Activated T-helper 2 cell treated with anti-CD3 and anti-CD28 coated beads, Interferon-gamma antibody, Interleukin-2, Interleukin-4, amounts not matched to agents 10 μg/mL and 5 μg/mL and 100 μg/mL, durations not matched to agents 14 hours and 24 hours and 36 hours (primary cell): Measurements from ENCODE around the gene CAVIN1. TPM values are rescaled to one million over a fixed set of nuclear protein-coding genes. Genes with fewer than 3 reads are reported as not detected.
"Not testable (repeated sequence)": the region's sequence is repeated elsewhere in the genome, so short reads cannot be mapped to it uniquely, and the experiment has no call there.

ENCODE experiments used
- DNase-seq: peaks from one replicate; pipeline ENCODE4 v3.0.0; 2021; ENCODE audit warnings: low spot score
- H3K27ac Mint-ChIP-seq: one replicate; pipeline ENCODE4 v1.8.0; 2021; ENCODE audit warnings: mixed read lengths
- H3K27me3 Mint-ChIP-seq: one replicate; pipeline ENCODE4 v1.8.0; 2021; ENCODE audit warnings: low read depth, mixed read lengths
- H3K36me3 Mint-ChIP-seq: one replicate; pipeline ENCODE4 v1.8.0; 2021; ENCODE audit warnings: low read depth, mixed read lengths
- H3K4me1 Mint-ChIP-seq: one replicate; pipeline ENCODE4 v1.8.0; 2021; ENCODE audit warnings: low read depth, mixed read lengths
- H3K4me3 Mint-ChIP-seq: one replicate; pipeline ENCODE4 v1.8.0; 2021; ENCODE audit warnings: low read depth, mild to moderate bottlenecking, moderate library complexity, mixed read lengths
- H3K9me3 Mint-ChIP-seq: one replicate; pipeline ENCODE4 v1.8.0; 2021; ENCODE audit warnings: mixed read lengths
- intact Hi-C: fragments of 100-400 bp; cut with micrococcal nuclease; formaldehyde crosslinking; loops from one replicate; pipeline ENCODE4 v1.15.1; 2023
- total RNA-seq: library from RNA; stranded (reverse); gene quantifications from 2 replicates; pipeline ENCODE4 v1.2.3, GENCODE V29; 2022

CAVIN1 gene
- total RNA-seq, 1 donor from 2014 or later: 3.8 TPM

DNA sequence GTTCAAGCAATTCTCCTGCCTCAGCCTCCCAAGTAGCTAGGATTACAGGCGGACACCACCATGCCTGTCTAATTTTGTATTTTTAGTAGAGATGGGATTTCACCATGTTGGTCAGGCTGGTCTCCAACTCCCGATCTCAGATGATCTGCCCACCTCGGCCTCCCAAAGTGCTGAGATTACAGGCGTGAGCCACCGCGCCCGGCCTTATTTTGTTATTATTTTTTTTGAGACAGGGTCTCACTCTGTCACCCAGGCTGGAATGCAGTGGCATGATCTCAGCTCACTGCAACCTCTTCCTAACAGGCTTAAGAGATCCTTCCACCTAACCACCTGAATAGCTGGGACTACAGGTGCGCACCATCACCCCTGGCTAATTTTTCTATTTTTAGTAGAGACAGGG is 27.5 kb downstream of the CAVIN1 start:
- H3K27me3 Mint-ChIP-seq, H3K27ac Mint-ChIP-seq, H3K36me3 Mint-ChIP-seq, H3K9me3 Mint-ChIP-seq, H3K4me3 Mint-ChIP-seq, DNase-seq, intact Hi-C loops: not testable (repeated sequence)
- peaks cover 22% of the 10 kb centered on the region for H3K4me1 Mint-ChIP-seq

DNA sequence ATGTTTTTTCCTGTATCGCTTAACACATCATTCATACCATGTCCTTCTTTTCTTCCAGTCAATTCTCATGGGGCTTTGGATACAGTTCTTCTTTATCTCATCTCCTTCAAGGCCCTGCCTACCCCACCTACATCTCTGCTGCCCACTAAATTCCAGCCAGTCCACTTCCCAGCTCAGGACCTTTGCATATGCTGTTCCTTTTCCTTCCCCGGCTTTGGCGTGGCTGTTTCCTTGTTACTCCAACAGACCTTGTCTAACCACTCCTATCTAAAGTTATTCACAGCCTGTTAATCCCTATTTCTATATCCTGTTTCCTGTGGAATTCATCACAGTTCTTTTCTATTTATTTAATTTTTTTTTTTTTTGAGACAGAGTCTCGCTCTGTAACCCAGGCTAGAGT is 28.2 kb downstream of the CAVIN1 start:
- no peak for DNase-seq
- Mint-ChIP-seq H3K27ac (no peak overlapping the region), H3K27me3 (no peaks in the 10 kb centered on the region), H3K9me3 (no peaks in the 10 kb centered on the region), H3K4me1 (peaks cover 22% of the 10 kb centered on the region), H3K4me3 (no peak overlapping the region), H3K36me3 (no peaks in the 10 kb centered on the region)
- intact Hi-C loops: no loop called here

DNA sequence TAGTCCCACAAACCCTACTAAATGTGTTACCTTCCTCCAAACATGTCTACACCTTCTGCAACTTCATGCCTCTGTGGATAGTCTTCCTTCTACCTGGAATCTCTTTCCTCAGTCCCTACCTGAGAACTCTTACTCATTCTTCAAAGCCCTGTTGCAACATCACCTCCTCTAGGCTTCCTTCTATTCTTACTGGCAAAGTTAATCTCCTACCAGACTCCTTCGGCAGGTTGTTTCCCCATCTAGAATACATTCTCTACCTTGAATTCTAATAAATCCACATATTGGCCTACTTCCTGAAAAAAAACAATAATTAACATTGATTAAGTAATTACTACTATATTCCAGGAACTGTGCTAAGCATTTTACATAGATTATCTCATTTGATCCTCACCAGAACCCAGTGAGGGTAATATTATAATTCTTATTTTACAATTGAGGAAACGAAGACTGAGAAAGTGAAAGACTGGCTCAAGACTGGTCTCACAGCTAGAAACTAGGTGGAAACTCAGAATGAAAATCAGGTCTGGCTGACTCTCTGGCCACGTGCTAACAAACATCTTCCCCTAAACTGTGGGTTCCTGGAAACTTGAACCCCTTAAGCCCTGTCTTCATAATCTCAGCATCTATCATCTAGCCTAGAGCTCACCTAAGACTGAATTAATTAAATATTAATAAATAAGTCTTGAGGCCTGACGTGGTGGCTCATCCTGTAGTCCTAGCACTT is 30.2 kb downstream of the CAVIN1 start:
- Mint-ChIP-seq H3K4me3 (no peak overlapping the region), H3K27me3 (no peaks in the 10 kb centered on the region), H3K27ac (peak overlapping the region; percentile 62), H3K4me1 (peaks cover 25% of the 10 kb centered on the region), H3K36me3 (peaks cover 3% of the 10 kb centered on the region), H3K9me3 (no peaks in the 10 kb centered on the region)
- intact Hi-C loops: no loop called here
- DNase-seq: no peak

DNA sequence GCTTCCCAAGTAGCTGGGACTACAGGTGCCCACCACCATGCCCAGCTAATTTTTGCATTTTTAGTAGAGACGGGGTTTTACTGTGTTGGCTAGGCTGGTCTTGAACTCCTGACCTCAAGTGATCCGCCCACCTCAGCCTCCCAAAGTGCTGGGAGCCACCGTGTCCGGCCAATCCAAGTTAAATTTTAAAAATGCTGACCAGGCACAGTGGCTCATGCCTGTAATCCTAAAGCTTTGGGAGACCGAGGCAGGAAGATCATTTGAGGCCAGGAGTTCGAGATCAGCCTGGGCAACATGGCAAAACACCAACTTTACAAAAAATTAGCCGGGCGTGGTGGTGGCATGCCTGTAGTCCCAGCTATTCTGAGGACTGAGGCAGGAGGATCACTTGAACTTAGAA is 31.6 kb downstream of the CAVIN1 start:
- H3K27ac Mint-ChIP-seq, H3K27me3 Mint-ChIP-seq, H3K9me3 Mint-ChIP-seq, DNase-seq, intact Hi-C loops, H3K4me3 Mint-ChIP-seq: not testable (repeated sequence)
- Mint-ChIP-seq H3K4me1 (peaks cover 28% of the 10 kb centered on the region), H3K36me3 (peaks cover 14% of the 10 kb centered on the region)

- H3K4me3 Mint-ChIP-seq: peak overlapping the region; percentile 75
- H3K36me3 Mint-ChIP-seq: peaks cover 25% of the 10 kb centered on the region
- no peaks in the 10 kb centered on the region for H3K9me3 Mint-ChIP-seq
- intact Hi-C loops: loop anchor here (2.0 to 5.0 kb wide), 2 partner anchors 68 to 123 kb away; no protein-coding TSS in a partner anchor
- DNase-seq: no peak
- H3K27ac Mint-ChIP-seq: peak overlapping the region; percentile 100
- H3K27me3 Mint-ChIP-seq: no peaks in the 10 kb centered on the region
- H3K4me1 Mint-ChIP-seq: peaks cover 35% of the 10 kb centered on the region
Measured at GRCh38 chr17:42389899-42390298, 33.2 kb downstream of the CAVIN1 start.

GRCh38 chr17:42389135-42389417 is 34.0 kb downstream of the CAVIN1 start:
- DNase-seq: no peak
- H3K27me3 Mint-ChIP-seq: no peaks in the 10 kb centered on the region
- H3K9me3 Mint-ChIP-seq: no peaks in the 10 kb centered on the region
- H3K36me3 Mint-ChIP-seq: peaks cover 32% of the 10 kb centered on the region
- intact Hi-C loops: loop anchor here (2.0 to 5.0 kb wide), 2 partner anchors 67 to 122 kb away; no protein-coding TSS in a partner anchor
- peaks cover 38% of the 10 kb centered on the region for H3K4me1 Mint-ChIP-seq
- peak overlapping the region; percentile 100 for H3K27ac Mint-ChIP-seq
- peak overlapping the region; percentile 91 for H3K4me3 Mint-ChIP-seq

- no peaks in the 10 kb centered on the region for H3K9me3 Mint-ChIP-seq
- peaks cover 35% of the 10 kb centered on the region for H3K36me3 Mint-ChIP-seq
- H3K27me3 Mint-ChIP-seq: no peaks in the 10 kb centered on the region
- H3K4me1 Mint-ChIP-seq: peaks cover 39% of the 10 kb centered on the region
- H3K4me3 Mint-ChIP-seq: peak within 1 kb of the TSS; percentile 91
- H3K27ac Mint-ChIP-seq: peak within 1 kb of the TSS; percentile 100
- DNase-seq: peak; percentile 100
- intact Hi-C loops: loop anchor here (1.0 to 5.0 kb wide), 4 partner anchors 46 to 122 kb away; no protein-coding TSS in a partner anchor
Measured at GRCh38 chr17:42388381-42389134, 34.5 kb downstream of the CAVIN1 start, which contains the start of gene STAT3. TSS of gene STAT3 (minus strand) at chr17:42388442. CDS start at chr17:42348516, 39,926 bp downstream.

- no peaks in the 10 kb centered on the region for H3K27me3 Mint-ChIP-seq
- no peaks in the 10 kb centered on the region for H3K9me3 Mint-ChIP-seq
- intact Hi-C loops: loop anchor here (1.0 to 5.0 kb wide), 4 partner anchors 46 to 121 kb away; no protein-coding TSS in a partner anchor
- DNase-seq: no peak
- H3K4me1 Mint-ChIP-seq: peaks cover 39% of the 10 kb centered on the region
- H3K36me3 Mint-ChIP-seq: peaks cover 39% of the 10 kb centered on the region
- H3K4me3 Mint-ChIP-seq: peak overlapping the region; percentile 91
- H3K27ac Mint-ChIP-seq: peak overlapping the region; percentile 100
Measured at GRCh38 chr17:42387661-42388380, 35.2 kb downstream of the CAVIN1 start.

DNA sequence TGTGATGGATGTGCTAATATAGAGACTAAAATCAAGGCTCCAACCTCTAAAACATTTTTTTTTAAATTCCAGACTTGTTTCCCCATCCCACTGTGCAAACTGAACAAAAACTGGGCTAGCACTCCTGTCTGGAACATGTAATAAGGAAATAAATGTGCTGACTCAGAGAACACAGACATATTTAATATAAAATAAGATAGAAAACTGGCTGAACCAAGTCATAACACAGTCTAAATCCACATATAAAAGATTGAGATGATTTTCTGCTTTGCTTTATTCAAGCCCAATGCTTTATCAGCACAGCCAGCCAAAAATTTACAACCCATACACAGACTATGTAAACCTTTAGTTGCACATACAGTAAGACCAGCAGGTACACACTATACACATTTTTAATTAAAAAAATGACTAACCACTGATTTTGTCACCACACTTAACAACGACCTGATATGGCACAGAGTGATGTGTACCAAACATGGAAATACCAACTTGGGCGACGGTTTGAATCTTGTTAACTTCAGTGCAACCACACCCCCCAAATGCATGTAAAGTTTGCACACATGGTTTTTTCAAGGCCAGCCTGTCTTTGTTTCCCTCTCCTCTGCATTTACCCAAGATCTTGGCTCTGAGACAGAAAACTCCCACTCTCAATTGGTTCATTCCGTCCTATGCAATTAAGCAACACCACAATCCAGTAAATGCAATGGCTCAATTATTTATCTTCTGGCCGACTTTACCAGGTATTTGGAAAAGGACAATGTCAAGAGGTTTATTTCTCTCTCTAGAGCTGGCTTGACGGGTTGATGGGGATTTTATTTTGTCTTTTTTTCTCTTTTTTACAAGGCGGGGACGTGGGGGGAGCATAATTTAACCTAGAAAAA is 36.0 kb downstream of the CAVIN1 start:
- Mint-ChIP-seq H3K36me3 (peaks cover 44% of the 10 kb centered on the region), H3K27me3 (no peaks in the 10 kb centered on the region)
- no peak for DNase-seq

DNA sequence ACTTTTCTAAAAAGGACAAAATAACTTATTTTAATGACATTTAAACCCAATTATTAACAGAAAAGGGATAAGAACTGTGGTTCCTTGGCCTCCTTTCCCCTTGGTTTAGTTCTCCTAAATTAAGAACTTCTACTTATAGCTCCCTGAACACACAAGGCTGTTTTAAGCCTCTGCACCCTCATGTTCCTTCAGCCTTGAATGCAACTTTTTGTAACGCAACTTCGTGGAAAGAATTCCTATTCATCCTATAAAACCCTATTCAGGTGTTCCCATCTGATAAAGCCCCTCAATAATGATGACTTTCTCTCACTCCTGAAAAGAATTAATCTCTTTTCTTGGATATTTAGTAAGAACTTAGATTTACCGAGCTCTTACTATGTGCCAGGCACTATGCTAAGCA is 41.2 kb downstream of the CAVIN1 start:
- Mint-ChIP-seq H3K4me3 (no peak overlapping the region), H3K27me3 (no peaks in the 10 kb centered on the region), H3K36me3 (peaks cover 62% of the 10 kb centered on the region), H3K4me1 (peaks cover 45% of the 10 kb centered on the region), H3K9me3 (no peaks in the 10 kb centered on the region), H3K27ac (no peak overlapping the region)
- intact Hi-C loops: no loop called here
- no peak for DNase-seq

More for the DNA sequence above, 36.0 kb downstream of the CAVIN1 start:
- Mint-ChIP-seq H3K4me1 (peaks cover 38% of the 10 kb centered on the region), H3K27ac (peak overlapping the region; percentile 100), H3K9me3 (no peaks in the 10 kb centered on the region), H3K4me3 (peak overlapping the region; percentile 91)
- intact Hi-C loops: loop anchor here (5.0 kb wide), 1 partner anchor 65 kb away; no protein-coding TSS in a partner anchor

DNA sequence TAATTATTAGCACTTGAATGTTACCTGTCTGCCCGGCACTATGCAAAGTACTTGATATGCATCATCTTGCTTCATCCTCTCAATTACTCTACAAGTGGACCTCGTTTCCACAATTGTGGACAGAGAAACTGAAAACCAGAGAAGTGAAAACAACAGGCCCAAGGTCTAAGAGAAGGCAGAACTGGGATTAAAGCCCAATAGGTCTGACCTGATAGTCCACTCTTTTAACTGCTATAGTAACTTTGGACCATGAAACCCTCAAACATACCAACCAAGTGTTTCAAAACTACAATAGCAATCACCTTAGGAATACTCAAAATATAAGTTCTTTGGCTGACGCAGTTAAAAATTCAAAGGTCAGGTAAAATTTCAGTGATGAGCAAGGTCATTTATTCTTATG is 42.1 kb downstream of the CAVIN1 start:
- H3K27ac Mint-ChIP-seq: peak overlapping the region; percentile 60
- H3K27me3 Mint-ChIP-seq: no peaks in the 10 kb centered on the region
- H3K4me1 Mint-ChIP-seq: peaks cover 40% of the 10 kb centered on the region
- intact Hi-C loops: no loop called here
- peak overlapping the region; percentile 39 for H3K4me3 Mint-ChIP-seq
- no peak for DNase-seq
- no peaks in the 10 kb centered on the region for H3K9me3 Mint-ChIP-seq
- peaks cover 55% of the 10 kb centered on the region for H3K36me3 Mint-ChIP-seq
